H1 (cell line): ENCODE data around the gene MOK. TPM values are rescaled to one million over a fixed set of nuclear protein-coding genes. Genes with fewer than 3 reads are reported as not detected.

Experiments used
- CTCF ChIA-PET: fragments of 300-600 bp; sonication (Branson Sonifier 250); formaldehyde crosslinking; loops from one replicate; lab custom pipeline; 2021; ENCODE audit not compliant: partially characterized antibody; lab: Charles Lee
- POLR2A ChIA-PET: fragments of 300-600 bp; sonication (Branson Sonifier 250); formaldehyde crosslinking; loops from one replicate; lab custom pipeline; 2021; ENCODE audit warnings: inconsistent platforms; ENCODE audit not compliant: partially characterized antibody; lab: Charles Lee
- DNase-seq, 2 experiments: peaks; one replicate each; pipeline versions ENCODE4 v3.0.0 to v3.0.0-alpha.2; 2010 to 2022; ENCODE audit warnings: low spot score in 2 of 2, low read depth in 1 of 2, mixed read lengths in 1 of 2
- FAIRE-seq: peaks from 2 replicates; lab custom pipeline; 2011; peaks lifted over from hg19 to GRCh38; lab: Jason Lieb, UNC
- H2AFZ ChIP-seq: 2 replicates; pipeline ENCODE4 v1.8.1; 2012; ENCODE audit warnings: low read length, inconsistent platforms
- H2AK5ac ChIP-seq: 2 replicates; pipeline ENCODE4 v1.6.1; 2013; ENCODE audit warnings: low read depth, low read length
- H2BK120ac ChIP-seq: replicated peaks from 2 replicates; pipeline ENCODE3; 2013; ENCODE audit warnings: low read depth, low read length, inconsistent platforms
- H2BK12ac ChIP-seq: 2 replicates; pipeline ENCODE4 v1.6.1; 2013; ENCODE audit warnings: low read depth, low read length
- H2BK15ac ChIP-seq: 2 replicates; pipeline ENCODE4 v1.6.1; 2013; ENCODE audit warnings: low read length
- H2BK20ac ChIP-seq: 2 replicates; pipeline ENCODE4 v1.6.1; 2013; ENCODE audit warnings: low read length
- H2BK5ac ChIP-seq: 2 replicates; pipeline ENCODE4 v1.6.1; 2013; ENCODE audit warnings: low read depth, low read length
- H3K14ac ChIP-seq: 2 replicates; pipeline ENCODE4 v1.6.1; 2013; ENCODE audit warnings: inconsistent platforms; ENCODE audit not compliant: insufficient read length
- H3K18ac ChIP-seq: 2 replicates; pipeline ENCODE4 v1.6.1; 2013; ENCODE audit warnings: low read length; ENCODE audit errors: extremely low read depth
- H3K23ac ChIP-seq: 2 replicates; pipeline ENCODE4 v1.6.1; 2013; ENCODE audit warnings: inconsistent platforms; ENCODE audit not compliant: insufficient read length
- H3K23me2 ChIP-seq: 2 replicates; pipeline ENCODE4 v1.6.1; 2013; ENCODE audit warnings: low read depth, low read length
- H3K27ac ChIP-seq: 2 replicates; pipeline ENCODE4 v1.6.1; 2011; ENCODE audit warnings: low read depth, low read length, inconsistent platforms
- H3K27me3 ChIP-seq, 4 experiments: replicated peaks in 1 of 4; 1 replicate in 1 of 4; 2 replicates in 3 of 4; pipeline versions ENCODE4 v1.6.1 to v1.8.1; 2011 to 2013; ENCODE audit warnings: low read length in 3 of 4, mild to moderate bottlenecking in 3 of 4, inconsistent platforms in 2 of 4, mixed read lengths in 2 of 4, moderate library complexity in 1 of 4; ENCODE audit not compliant: control insufficient read depth in 3 of 4, insufficient read depth in 3 of 4; ENCODE audit errors: extremely low read depth in 1 of 4
- H3K36me3 ChIP-seq, 4 experiments: 2 replicates each; pipeline versions ENCODE4 v1.6.1 to v1.8.1; 2011 to 2013; ENCODE audit warnings: mild to moderate bottlenecking in 4 of 4, low read length in 3 of 4, moderate library complexity in 2 of 4, control low read depth in 1 of 4, inconsistent platforms in 1 of 4; ENCODE audit not compliant: insufficient read depth in 4 of 4, control insufficient read depth in 2 of 4
- H3K4ac ChIP-seq: replicated peaks from 2 replicates; pipeline ENCODE3; 2013; ENCODE audit warnings: low read length, low read depth, mixed read lengths, inconsistent platforms; ENCODE audit not compliant: insufficient read length
- H3K4me1 ChIP-seq, 4 experiments: replicated peaks in 1 of 4; 1 replicate in 1 of 4; 2 replicates in 3 of 4; pipeline versions ENCODE4 v1.6.1 to v1.8.1; 2011 to 2013; ENCODE audit warnings: low read length in 3 of 4, inconsistent platforms in 2 of 4, mixed read lengths in 1 of 4; ENCODE audit not compliant: insufficient read depth in 4 of 4, control insufficient read depth in 3 of 4
- H3K4me2 ChIP-seq, 2 experiments: 2 replicates each; pipeline versions ENCODE4 v1.6.1 to v1.8.1; 2011 to 2013; ENCODE audit warnings: low read depth in 2 of 2, low read length in 2 of 2, control low read depth in 1 of 2, inconsistent platforms in 1 of 2, mild to moderate bottlenecking in 1 of 2; ENCODE audit not compliant: insufficient read depth in 1 of 2
- H3K4me3 ChIP-seq, 4 experiments: fragments of 200-600, 300-600 bp in 1 of 4; sonication (generic), shearing (Covaris generic), sonication (Bioruptor Twin) in 1 of 4; 2 replicates each; pipeline versions ENCODE4 v1.5.1 to v1.8.1; 2011 to 2016; ENCODE audit warnings: low read length in 4 of 4, low read depth in 3 of 4, control low read depth in 2 of 4, inconsistent platforms in 2 of 4, mild to moderate bottlenecking in 2 of 4, mixed read lengths in 1 of 4, moderate library complexity in 1 of 4; ENCODE audit not compliant: insufficient read depth in 2 of 4; ENCODE audit errors: extremely low read depth in 1 of 4
- H3K56ac ChIP-seq: replicated peaks from 2 replicates; pipeline ENCODE3; 2013; ENCODE audit warnings: low read depth, mild to moderate bottlenecking, mixed read lengths, low read length, inconsistent platforms; ENCODE audit not compliant: insufficient read length
- H3K79me1 ChIP-seq: 2 replicates; pipeline ENCODE4 v1.6.1; 2013; ENCODE audit warnings: low read depth, low read length, control low read depth
- H3K79me2 ChIP-seq, 2 experiments: 2 replicates each; pipeline versions ENCODE4 v1.6.1 to v1.8.1; 2012 to 2013; ENCODE audit warnings: low read length in 2 of 2, mild to moderate bottlenecking in 2 of 2, inconsistent platforms in 1 of 2; ENCODE audit not compliant: insufficient read depth in 2 of 2, control insufficient read depth in 1 of 2
- H3K9ac ChIP-seq, 4 experiments: replicated peaks in 1 of 4; 1 replicate in 1 of 4; 2 replicates in 3 of 4; pipeline versions ENCODE4 v1.6.1 to v1.8.1; 2011 to 2013; ENCODE audit warnings: low read depth in 3 of 4, low read length in 3 of 4, control low read depth in 2 of 4, mild to moderate bottlenecking in 2 of 4, moderate library complexity in 2 of 4, inconsistent platforms in 1 of 4; ENCODE audit errors: extremely low read depth in 1 of 4
- H3K9me3 ChIP-seq, 2 experiments: 2 replicates each; pipeline versions ENCODE4 v1.6.1 to v1.8.1; 2012 to 2013; ENCODE audit warnings: mild to moderate bottlenecking in 2 of 2, moderate library complexity in 2 of 2, control low read depth in 1 of 2, inconsistent platforms in 1 of 2, low read depth in 1 of 2, low read length in 1 of 2, mixed read lengths in 1 of 2; ENCODE audit not compliant: insufficient read depth in 2 of 2
- H4K20me1 ChIP-seq, 2 experiments: replicated peaks in 1 of 2; 2 replicates each; pipeline versions ENCODE3 to v1.8.1; 2011 to 2013; ENCODE audit warnings: inconsistent platforms in 2 of 2, low read length in 2 of 2, mild to moderate bottlenecking in 1 of 2; ENCODE audit not compliant: insufficient read depth in 2 of 2, control insufficient read depth in 1 of 2
- H4K5ac ChIP-seq: 2 replicates; pipeline ENCODE4 v1.6.1; 2013; ENCODE audit warnings: low read length, low read depth, mixed read lengths, inconsistent platforms; ENCODE audit not compliant: insufficient read length
- H4K8ac ChIP-seq: 2 replicates; pipeline ENCODE4 v1.8.0; 2013; ENCODE audit warnings: mild to moderate bottlenecking, moderate library complexity, low read length, inconsistent platforms; ENCODE audit not compliant: insufficient read depth; ENCODE audit errors: extremely low read depth
- H4K91ac ChIP-seq: replicated peaks from 2 replicates; pipeline ENCODE3; 2013; ENCODE audit warnings: low read length, mixed read lengths, inconsistent platforms; ENCODE audit not compliant: insufficient read length
- CHD1 ChIP-seq: IDR thresholded peaks from 2 replicates; pipeline ENCODE4 v1.6.1; 2012; ENCODE audit warnings: low read depth, low read length, improper control_type of control experiment
- EP300 ChIP-seq, 2 experiments: IDR thresholded peaks; 1 replicate in 1 of 2; 2 replicates in 1 of 2; pipeline ENCODE4 v1.6.1; 2011 to 2012; ENCODE audit warnings: low read depth in 2 of 2, low read length in 2 of 2, mild to moderate bottlenecking in 2 of 2, borderline replicate concordance in 1 of 2, inconsistent platforms in 1 of 2, moderate library complexity in 1 of 2
- JUN ChIP-seq: IDR thresholded peaks from 2 replicates; pipeline ENCODE4 v1.6.1; 2011; ENCODE audit warnings: low read depth, mild to moderate bottlenecking, improper control_type of control experiment, low read length
- RXRA ChIP-seq: IDR thresholded peaks from 2 replicates; pipeline ENCODE4 v1.6.1; 2011; ENCODE audit warnings: low read depth, mild to moderate bottlenecking, low read length, moderate library complexity; ENCODE audit not compliant: insufficient read depth
- SP2 ChIP-seq: IDR thresholded peaks from 2 replicates; pipeline ENCODE4 v1.6.1; 2012; ENCODE audit warnings: mild to moderate bottlenecking, low read length, inconsistent platforms
- YY1 ChIP-seq: IDR thresholded peaks from 2 replicates; pipeline ENCODE4 v1.6.1; 2011; ENCODE audit warnings: low read depth, mild to moderate bottlenecking, low read length
- ZNF274 ChIP-seq: IDR thresholded peaks from 2 replicates; pipeline ENCODE4 v1.7.0; 2012; ENCODE audit warnings: low read length, borderline replicate concordance; ENCODE audit errors: extremely low read depth
- WGBS, 2 experiments: shearing (Covaris generic) in 1 of 2; methylation state at CpG; one replicate each; pipeline versions ENCODE4 v1.1.6 to v1.1.7; 2013 to 2015; ENCODE audit warnings: low lambda C conversion rate in 2 of 2, mixed read lengths in 2 of 2, inconsistent platforms in 1 of 2, low coverage in 1 of 2, missing lambda C conversion rate in 1 of 2; ENCODE audit not compliant: insufficient replicate concordance in 2 of 2, insufficient coverage in 1 of 2, insufficient read length in 1 of 2; ENCODE audit errors: extremely low coverage in 1 of 2, missing lambda C conversion rate in 1 of 2; 5-methylcytosine and 5-hydroxymethylcytosine counted together
- polyA plus RNA-seq, 7 experiments: library from polyadenylated mRNA; depleted of rRNA in 3 of 7; stranded (reverse) in 5 of 7; unstranded in 2 of 7; fragments of >200 nt in 5 of 7; fragments of 200-250 nt in 2 of 7; gene quantifications; 1 replicate in 5 of 7; 2 replicates in 1 of 7; 4 replicates in 1 of 7; pipeline versions ENCODE4 v1.2.1 to v1.2.3, GENCODE V29; 2011 to 2013; ENCODE audit warnings: missing spikeins in 2 of 7, mixed read lengths in 2 of 7
- total RNA-seq: library from RNA; stranded (reverse); fragmentation: NEBNext Ultra II Directional; extraction: Animal tissue kit (Norgen Biotek cat#: 25700); gene quantifications from 2 replicates; pipeline ENCODE4 v1.2.1, GENCODE V29; 2021

MOK gene
- total and polyA plus RNA-seq, 2 of the 8 experiments (the other 6 are each of a cell fraction or from before 2014, with no cell fraction given) = 2.1 to 2.5 TPM

DNA sequence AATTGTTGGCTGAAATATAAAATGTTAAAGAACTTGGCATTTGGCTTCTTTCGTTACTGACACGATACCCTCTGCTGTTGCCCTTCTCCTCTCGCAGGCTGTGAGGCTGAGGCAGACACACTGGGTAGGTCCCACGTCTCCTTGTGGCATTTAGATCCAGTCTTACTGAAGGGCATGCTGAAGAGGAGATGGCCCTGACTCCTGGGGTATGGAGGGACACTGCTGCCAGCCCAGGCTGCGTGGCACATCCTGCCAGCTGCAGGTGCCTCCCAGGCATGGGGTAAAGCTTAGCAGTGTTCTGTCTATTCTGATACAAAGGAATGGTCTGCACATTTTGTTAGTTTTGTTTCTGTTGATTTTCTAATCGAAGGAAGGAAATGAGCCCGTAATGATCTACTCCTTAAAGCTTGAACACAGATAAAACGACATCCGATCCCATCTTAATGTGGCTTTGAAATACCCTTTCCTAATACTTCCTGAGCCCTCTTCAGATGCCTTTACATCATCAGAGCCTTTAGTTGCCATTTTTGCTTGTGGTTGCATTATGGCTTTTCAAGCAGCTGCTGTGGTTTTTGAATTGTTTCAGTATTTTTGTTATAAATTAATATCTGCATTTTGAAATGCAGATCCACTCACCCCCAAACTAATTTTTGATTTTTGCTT is 104.1 kb downstream of the MOK start:
- Histone ChIP-seq H2AK5ac (no peak overlapping the region), H3K4me1 (no peaks in the 10 kb centered on the region), H2BK20ac (no peak overlapping the region), H3K27me3 (no peaks in the 10 kb centered on the region), H3K36me3 (peaks cover 0 to 32% (median 2%) of the 10 kb centered on the region in 4 experiments; a peak in 3 of 8 replicates), H3K79me1 (peaks cover 18% of the 10 kb centered on the region), H2AFZ (no peak overlapping the region), H3K9me3 (no peaks in the 10 kb centered on the region), H3K14ac (no peak overlapping the region), H2BK12ac (no peak overlapping the region), H3K27ac (no peak overlapping the region), H2BK120ac (no peak overlapping the region), H2BK15ac (no peak overlapping the region), H3K4ac (no peak overlapping the region), H4K91ac (peak overlapping the region; percentile 14), H3K18ac (no peak overlapping the region), H3K79me2 (peaks cover 0 to 20% of the 10 kb centered on the region in 2 experiments; a peak in 1 of 4 replicates), H4K8ac (peak overlapping the region; percentile 15; the same call in 1 of the 2 replicates), H3K23ac (no peak overlapping the region), H3K56ac (no peak overlapping the region), H4K5ac (no peak overlapping the region), H4K20me1 (peaks cover 2 to 20% of the 10 kb centered on the region in 2 experiments), H2BK5ac (no peak overlapping the region), H3K9ac (no peak overlapping the region), H3K4me3 (no peak overlapping the region), H3K23me2 (no peaks in the 10 kb centered on the region), H3K4me2 (no peak overlapping the region)
- 90% methylated on average over 9 of the region's 9 CpGs; no CpG with 5 or more reads in 1 of the 2 experiments for WGBS, 2 experiments
- POLR2A ChIA-PET = interaction anchor here (0.6 to 1.4 kb wide), 2 partner anchors 13 to 674 kb away, joined by 3 to 4 read pairs; no protein-coding TSS in a partner anchor
- DNase-seq (no peak), FAIRE-seq (no peak)
- CTCF ChIA-PET = interaction anchor here (1.2 to 1.5 kb wide), 3 partner anchors 104 to 151 kb away, joined by 3 to 6 read pairs (median 6); no protein-coding TSS in a partner anchor
- no peak for TF ChIP-seq CHD1
- TF ChIP-seq YY1 = no peak
- no peak for TF ChIP-seq ZNF274
- no peak for TF ChIP-seq EP300 (IDR thresholded peaks at IDR 0.05; ENCODE audit: borderline replicate concordance in 1 of 2, low read depth in 2 of 2, low read length in 2 of 2)
- TF ChIP-seq JUN = no peak
- no peak for TF ChIP-seq RXRA
- no peak for TF ChIP-seq SP2
